Skeletal muscle satellite cell (primary cell): ENCODE measurements around the gene GRAMD4.

Source experiments
- H3K27me3 ChIP-seq: 2 replicates; pipeline ENCODE4 v1.7.0; 2013; ENCODE audit warnings: low read length; ENCODE audit not compliant: control insufficient read depth, insufficient read depth
- H3K36me3 ChIP-seq: 2 replicates; pipeline ENCODE4 v1.7.0; 2013; ENCODE audit warnings: mild to moderate bottlenecking, control low read depth, low read length; ENCODE audit not compliant: insufficient read depth
- H3K4me1 ChIP-seq: 2 replicates; pipeline ENCODE4 v1.7.0; 2013; ENCODE audit warnings: low read length; ENCODE audit not compliant: control insufficient read depth, insufficient read depth
- H3K4me2 ChIP-seq: 2 replicates; pipeline ENCODE4 v1.7.0; 2013; ENCODE audit warnings: mild to moderate bottlenecking, low read length
- H3K4me3 ChIP-seq: 2 replicates; pipeline ENCODE4 v1.7.0; 2013; ENCODE audit warnings: low read length
- H3K9ac ChIP-seq: 2 replicates; pipeline ENCODE4 v1.7.0; 2013; ENCODE audit warnings: mild to moderate bottlenecking, low read depth, low read length, moderate library complexity
- H3K9me3 ChIP-seq: replicated peaks from 2 replicates; pipeline ENCODE4 v1.7.0; 2013; ENCODE audit warnings: mild to moderate bottlenecking, control low read depth, low read length

Gene GRAMD4

GRCh38 chr22:46712288-46712687 is 92.1 kb downstream of the GRAMD4 start:
- peaks cover 71% of the 10 kb centered on the region for H3K36me3 ChIP-seq
- no peak overlapping the region for H3K4me2 ChIP-seq
- H3K9ac ChIP-seq = no peak overlapping the region
- no peaks in the 10 kb centered on the region for H3K4me1 ChIP-seq
- no peak overlapping the region for H3K4me3 ChIP-seq
- no peaks in the 10 kb centered on the region for H3K27me3 ChIP-seq
- no peaks in the 10 kb centered on the region for H3K9me3 ChIP-seq

DNA sequence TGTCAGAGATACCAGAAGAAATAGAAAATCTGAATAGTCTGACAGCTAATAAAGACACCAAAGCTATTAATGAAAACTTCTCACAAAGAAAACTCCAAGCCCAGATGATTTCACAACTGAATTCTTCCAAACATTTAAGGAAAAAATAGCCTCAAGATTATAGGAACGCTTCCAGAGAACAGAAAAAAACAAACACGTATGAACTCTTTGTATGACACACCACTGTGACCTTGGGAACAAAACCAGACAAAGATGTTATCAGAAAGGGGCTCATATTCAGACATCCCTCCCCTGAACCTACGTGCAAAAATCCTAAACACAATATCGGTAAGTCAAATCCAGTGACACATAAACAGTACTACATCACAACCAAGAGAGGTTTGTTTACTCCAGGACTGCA is 94.4 kb downstream of the GRAMD4 start:
- no peak overlapping the region for H3K9ac ChIP-seq
- no peak overlapping the region for H3K4me3 ChIP-seq
- H3K4me1 ChIP-seq = no peaks in the 10 kb centered on the region
- H3K36me3 ChIP-seq = peaks cover 67% of the 10 kb centered on the region
- no peak overlapping the region for H3K4me2 ChIP-seq
- no peaks in the 10 kb centered on the region for H3K9me3 ChIP-seq
- no peaks in the 10 kb centered on the region for H3K27me3 ChIP-seq

- Histone ChIP-seq H3K4me1 (no peaks in the 10 kb centered on the region), H3K4me2 (no peak overlapping the region), H3K27me3 (no peaks in the 10 kb centered on the region), H3K9me3 (no peaks in the 10 kb centered on the region), H3K4me3 (no peak overlapping the region), H3K36me3 (peaks cover 45% of the 10 kb centered on the region), H3K9ac (no peak overlapping the region)
These were observed 99.7 kb downstream of the GRAMD4 start for GRCh38 chr22:46719921-46720320.

GRCh38 chr22:46721501-46722085 is 101.4 kb downstream of the GRAMD4 start:
- H3K27me3 ChIP-seq = no peaks in the 10 kb centered on the region

DNA sequence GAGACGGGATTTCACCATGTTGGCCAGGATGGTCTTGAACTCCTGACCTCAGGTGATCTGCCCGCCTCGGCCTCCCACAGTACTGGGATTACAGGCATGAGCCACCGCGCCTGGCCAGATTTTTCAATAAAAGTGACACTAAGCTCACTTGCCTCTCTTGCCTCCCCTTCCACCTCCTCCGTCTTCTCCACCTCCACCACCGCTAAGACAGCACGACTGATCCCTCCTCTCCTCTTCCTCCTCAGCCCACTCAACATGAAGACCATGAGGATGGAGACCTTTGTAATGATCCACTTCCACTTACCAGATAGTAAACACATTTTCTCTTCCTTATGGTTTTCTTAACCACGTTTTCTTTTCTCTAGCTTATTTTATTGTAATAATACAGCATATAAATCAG is 103.7 kb downstream of the GRAMD4 start:
- Histone ChIP-seq H3K27me3 (no peaks in the 10 kb centered on the region), H3K4me1 (peaks cover 8% of the 10 kb centered on the region), H3K36me3 (peaks cover 23% of the 10 kb centered on the region), H3K9ac (no peak overlapping the region), H3K4me2 (no peak overlapping the region), H3K4me3 (no peak overlapping the region), H3K9me3 (no peaks in the 10 kb centered on the region)

More at GRCh38 chr22:46721501-46722085, 101.4 kb downstream of the GRAMD4 start:
- Histone ChIP-seq H3K9me3 (no peaks in the 10 kb centered on the region), H3K36me3 (peaks cover 41% of the 10 kb centered on the region), H3K4me3 (no peak overlapping the region), H3K4me2 (no peak overlapping the region), H3K9ac (no peak overlapping the region), H3K4me1 (peaks cover 8% of the 10 kb centered on the region)

DNA sequence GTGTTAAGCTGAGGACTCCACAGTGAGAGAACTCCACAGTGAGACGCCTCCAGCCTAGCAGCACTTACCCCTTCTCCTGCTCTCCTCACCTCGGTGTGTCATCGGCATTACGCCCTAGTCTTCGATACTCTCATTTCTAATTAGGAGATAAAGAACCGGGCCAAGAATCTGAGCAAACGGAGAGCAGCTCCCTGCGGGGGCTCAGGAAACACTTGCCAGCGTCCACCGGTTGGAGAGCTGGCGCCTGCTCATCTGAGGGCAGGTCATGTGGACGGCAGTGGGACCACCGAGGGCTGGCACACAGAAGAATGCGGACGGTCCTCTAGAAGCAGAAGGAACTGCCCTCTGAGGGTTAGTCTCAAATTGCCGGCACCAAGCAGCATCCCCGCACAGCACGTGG is 104.9 kb downstream of the GRAMD4 start:
- peaks cover 8% of the 10 kb centered on the region for H3K4me1 ChIP-seq
- no peak overlapping the region for H3K4me2 ChIP-seq
- H3K9ac ChIP-seq = no peak overlapping the region
- H3K36me3 ChIP-seq = peaks cover 12% of the 10 kb centered on the region
- no peaks in the 10 kb centered on the region for H3K9me3 ChIP-seq
- no peak overlapping the region for H3K4me3 ChIP-seq
- H3K27me3 ChIP-seq = no peaks in the 10 kb centered on the region

- H3K27me3 ChIP-seq = no peaks in the 10 kb centered on the region
- no peak overlapping the region for H3K9ac ChIP-seq
- peaks cover 10% of the 10 kb centered on the region for H3K36me3 ChIP-seq
- peaks cover 8% of the 10 kb centered on the region for H3K4me1 ChIP-seq
- H3K9me3 ChIP-seq = no peaks in the 10 kb centered on the region
- H3K4me3 ChIP-seq = no peak overlapping the region
- no peak overlapping the region for H3K4me2 ChIP-seq
These were observed 106.1 kb downstream of the GRAMD4 start for GRCh38 chr22:46726066-46726985.

DNA sequence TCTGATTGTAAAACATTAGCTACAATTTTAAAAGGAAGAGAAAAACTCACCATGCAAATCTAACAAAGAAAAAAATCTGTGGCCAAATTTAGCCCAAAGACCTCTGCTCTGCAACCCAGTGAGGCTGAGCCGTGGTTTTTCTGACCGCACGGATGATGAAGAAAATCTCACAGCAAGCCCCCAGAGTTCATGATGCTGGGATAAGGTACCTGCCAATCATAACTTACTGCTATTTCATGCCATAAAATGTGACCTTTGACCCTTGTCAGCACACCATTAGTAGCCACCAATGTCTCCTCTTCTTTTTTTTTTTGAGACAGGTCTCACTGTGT is 106.8 kb downstream of the GRAMD4 start:
- Histone ChIP-seq H3K9ac (no peak overlapping the region), H3K4me2 (no peak overlapping the region), H3K4me1 (peaks cover 8% of the 10 kb centered on the region), H3K4me3 (no peak overlapping the region), H3K9me3 (no peaks in the 10 kb centered on the region), H3K27me3 (no peaks in the 10 kb centered on the region), H3K36me3 (peaks cover 10% of the 10 kb centered on the region)

GRCh38 chr22:46727813-46728364 is 107.7 kb downstream of the GRAMD4 start:
- H3K4me3 ChIP-seq = no peak overlapping the region
- H3K36me3 ChIP-seq = peaks cover 10% of the 10 kb centered on the region
- H3K4me1 ChIP-seq = peaks cover 8% of the 10 kb centered on the region
- H3K27me3 ChIP-seq = no peaks in the 10 kb centered on the region
- H3K9me3 ChIP-seq = no peaks in the 10 kb centered on the region
- H3K4me2 ChIP-seq = no peak overlapping the region
- no peak overlapping the region for H3K9ac ChIP-seq

- Histone ChIP-seq H3K4me1 (peaks cover 8% of the 10 kb centered on the region), H3K9ac (no peak overlapping the region), H3K4me2 (no peak overlapping the region), H3K9me3 (no peaks in the 10 kb centered on the region), H3K4me3 (no peak overlapping the region), H3K27me3 (no peaks in the 10 kb centered on the region), H3K36me3 (peaks cover 10% of the 10 kb centered on the region)
These were observed 108.3 kb downstream of the GRAMD4 start for GRCh38 chr22:46728470-46728869.
